ENCODE results near the gene ACR. TPM values are rescaled to one million over a fixed set of nuclear protein-coding genes. Genes with fewer than 3 reads are reported as not detected.

ACR gene
- total RNA-seq, 2 donors from 2014 or later: 13.1 TPM; not detected in 1

DNA sequence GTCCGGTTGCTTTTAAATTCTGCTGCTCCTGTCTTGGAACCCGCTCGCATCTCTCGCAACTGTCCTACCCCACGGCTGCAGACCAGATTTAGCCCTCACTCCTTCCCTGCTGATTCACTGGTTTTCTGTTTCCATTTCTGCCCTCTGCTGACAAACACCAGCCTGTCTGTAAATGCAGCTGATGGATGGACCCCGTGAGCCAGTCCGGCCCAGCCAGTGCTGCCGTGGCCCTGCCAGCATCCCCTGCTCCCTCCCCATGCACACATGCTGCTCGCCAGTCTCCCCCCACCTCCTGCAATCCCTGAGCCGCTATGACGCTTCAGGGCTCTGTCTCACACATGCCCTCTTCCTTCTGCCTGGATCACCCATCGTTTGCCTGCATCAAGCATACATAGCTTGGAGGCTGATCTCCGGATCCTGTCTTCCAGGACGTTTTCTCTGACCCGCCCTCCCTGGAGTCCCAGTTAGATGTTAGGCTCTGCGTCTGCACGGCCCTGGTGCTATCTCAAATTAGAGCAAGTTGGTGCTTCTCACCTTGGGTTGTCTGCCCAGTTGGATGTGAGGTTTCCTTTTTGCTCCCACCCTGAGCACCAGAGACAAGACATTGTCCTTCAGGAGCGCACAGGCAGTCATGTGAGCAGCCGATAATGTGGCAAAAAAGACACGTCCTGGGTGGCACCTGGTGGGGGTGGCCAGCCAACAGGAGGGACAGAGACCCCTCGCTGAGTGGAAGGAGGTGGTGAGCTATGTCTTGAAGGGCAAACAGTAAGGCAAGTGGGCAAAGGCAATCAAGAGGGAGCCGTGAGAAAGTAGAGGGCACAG lies 4.3 kb upstream of the ACR start:
- no peaks in the 10 kb centered on the region for H3K9me3 ChIP-seq
- DNase-seq (ENCODE audit: low spot score): no peak

DNA sequence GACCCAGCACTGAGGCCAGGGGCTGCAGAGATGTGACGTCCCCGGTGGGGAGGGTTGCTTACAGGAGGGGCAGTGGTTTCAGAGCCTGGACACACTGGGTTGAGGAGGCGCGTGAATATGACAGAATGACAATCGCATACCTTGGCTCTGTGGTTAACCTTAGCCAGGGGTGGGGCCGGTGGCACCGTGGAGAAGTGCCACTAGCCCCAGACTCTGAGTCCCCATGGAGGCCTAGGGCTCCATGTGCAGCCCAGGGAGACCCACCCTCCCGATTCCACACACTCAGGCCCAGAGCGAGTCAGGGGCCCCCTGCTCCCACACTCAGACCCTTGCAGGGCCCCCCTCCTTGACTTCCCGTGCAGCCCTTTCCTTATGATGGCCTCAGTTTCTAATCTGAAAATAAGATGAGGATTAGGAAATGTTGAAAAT lies 3.6 kb upstream of the ACR start:
- intact Hi-C loops (cut with DNase I): no loop called here
- Histone ChIP-seq H3K27ac (no peak overlapping the region), H3K36me3 (no peaks in the 10 kb centered on the region), H3K4me3 (no peak overlapping the region), H3K27me3 (replicated peaks; ENCODE audit: insufficient read depth) (no peaks in the 10 kb centered on the region), H3K9me3 (no peaks in the 10 kb centered on the region), H3K4me1 (replicated peaks) (no peaks in the 10 kb centered on the region)
- DNase-seq (ENCODE audit: low spot score): no peak
- TF ChIP-seq, protein P1, sequence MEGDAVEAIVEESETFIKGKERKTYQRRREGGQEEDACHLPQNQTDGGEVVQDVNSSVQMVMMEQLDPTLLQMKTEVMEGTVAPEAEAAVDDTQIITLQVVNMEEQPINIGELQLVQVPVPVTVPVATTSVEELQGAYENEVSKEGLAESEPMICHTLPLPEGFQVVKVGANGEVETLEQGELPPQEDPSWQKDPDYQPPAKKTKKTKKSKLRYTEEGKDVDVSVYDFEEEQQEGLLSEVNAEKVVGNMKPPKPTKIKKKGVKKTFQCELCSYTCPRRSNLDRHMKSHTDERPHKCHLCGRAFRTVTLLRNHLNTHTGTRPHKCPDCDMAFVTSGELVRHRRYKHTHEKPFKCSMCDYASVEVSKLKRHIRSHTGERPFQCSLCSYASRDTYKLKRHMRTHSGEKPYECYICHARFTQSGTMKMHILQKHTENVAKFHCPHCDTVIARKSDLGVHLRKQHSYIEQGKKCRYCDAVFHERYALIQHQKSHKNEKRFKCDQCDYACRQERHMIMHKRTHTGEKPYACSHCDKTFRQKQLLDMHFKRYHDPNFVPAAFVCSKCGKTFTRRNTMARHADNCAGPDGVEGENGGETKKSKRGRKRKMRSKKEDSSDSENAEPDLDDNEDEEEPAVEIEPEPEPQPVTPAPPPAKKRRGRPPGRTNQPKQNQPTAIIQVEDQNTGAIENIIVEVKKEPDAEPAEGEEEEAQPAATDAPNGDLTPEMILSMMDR (IDR thresholded peaks at IDR 0.05): no peak
- no peak for TF ChIP-seq POLR2AphosphoS5 (IDR thresholded peaks at IDR 0.05)
- TF ChIP-seq POLR2A (IDR thresholded peaks at IDR 0.05): no peak
- 85% methylated on average over 10 of the region's 10 CpGs for WGBS

More for the DNA sequence above, 4.3 kb upstream of the ACR start:
- Histone ChIP-seq H3K27ac (no peak overlapping the region), H3K4me1 (replicated peaks) (no peaks in the 10 kb centered on the region), H3K36me3 (no peaks in the 10 kb centered on the region), H3K4me3 (no peak overlapping the region), H3K27me3 (replicated peaks; ENCODE audit: insufficient read depth) (no peaks in the 10 kb centered on the region)
- no peak for TF ChIP-seq POLR2AphosphoS5 (IDR thresholded peaks at IDR 0.05)
- TF ChIP-seq POLR2A (IDR thresholded peaks at IDR 0.05): no peak
- TF ChIP-seq, protein P1 (IDR thresholded peaks at IDR 0.05): no peak
- 48% methylated on average over 22 of the region's 22 CpGs for WGBS
- intact Hi-C loops (cut with DNase I): no loop called here

DNA sequence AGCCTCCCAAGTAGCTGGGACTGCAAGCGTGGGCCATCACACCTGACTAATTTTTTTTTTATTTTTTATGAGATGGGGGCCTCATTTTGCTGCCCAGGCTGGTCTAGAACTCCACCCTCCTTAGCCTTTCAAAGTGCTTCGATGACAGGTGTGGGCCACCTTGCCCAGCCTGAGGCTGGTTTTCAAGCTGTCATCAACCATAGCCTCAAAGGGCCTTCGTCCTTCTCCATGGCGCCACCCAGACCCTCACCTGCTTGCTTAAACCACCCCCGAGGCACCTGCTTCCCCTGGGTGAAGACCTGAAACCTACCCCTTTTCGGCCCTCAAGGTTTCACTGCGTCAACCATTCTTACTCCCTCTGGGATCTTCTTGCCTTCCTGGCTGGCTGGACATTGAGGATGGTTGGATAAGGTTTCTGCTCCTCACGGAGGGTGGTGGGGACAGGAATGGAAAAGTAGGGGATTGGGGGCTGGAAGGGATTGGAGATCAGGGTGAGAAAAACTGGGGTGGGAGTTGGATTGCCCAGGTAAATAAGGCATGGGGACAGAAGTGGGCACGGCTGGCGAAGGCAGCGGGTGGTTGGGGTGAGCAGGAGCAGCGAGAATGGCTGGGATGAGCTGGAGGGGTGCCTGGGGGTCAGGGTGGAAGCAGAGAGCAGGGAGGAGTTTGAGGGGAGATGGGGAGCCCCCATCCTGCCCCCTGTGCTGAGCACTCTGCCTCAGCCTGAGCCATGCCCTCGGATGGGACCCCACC lies 2.8 kb upstream of the ACR start:
- Histone ChIP-seq H3K36me3 (no peaks in the 10 kb centered on the region), H3K27me3 (replicated peaks; ENCODE audit: insufficient read depth) (no peaks in the 10 kb centered on the region), H3K4me1 (replicated peaks) (no peaks in the 10 kb centered on the region), H3K27ac (no peak overlapping the region), H3K4me3 (no peak overlapping the region), H3K9me3 (no peaks in the 10 kb centered on the region)
- no peak for DNase-seq (ENCODE audit: low spot score)
- WGBS: 90% methylated on average over 13 of the region's 13 CpGs
- TF ChIP-seq POLR2AphosphoS5 (IDR thresholded peaks at IDR 0.05) (no peak), POLR2A (IDR thresholded peaks at IDR 0.05) (no peak)
- TF ChIP-seq, protein P1 (IDR thresholded peaks at IDR 0.05): no peak
- intact Hi-C loops (cut with DNase I): no loop called here

DNA sequence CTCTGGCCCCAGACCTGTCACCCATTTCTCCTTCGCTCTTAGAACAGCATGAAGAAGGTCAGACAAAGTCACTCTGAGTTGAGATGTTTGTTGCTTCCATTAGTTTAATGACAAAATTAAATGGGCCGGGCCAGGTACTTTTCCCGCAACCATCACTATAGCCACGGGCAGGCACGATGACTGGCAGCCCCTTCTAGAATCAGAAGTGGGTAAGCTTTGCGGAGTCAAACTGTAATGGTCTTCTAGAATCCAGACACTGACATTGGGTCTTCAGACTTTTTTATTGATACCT lies 2.3 kb upstream of the ACR start:
- intact Hi-C loops (cut with DNase I): no loop called here
- TF ChIP-seq POLR2A (IDR thresholded peaks at IDR 0.05): no peak
- TF ChIP-seq, protein P1 (IDR thresholded peaks at IDR 0.05): no peak
- TF ChIP-seq POLR2AphosphoS5 (IDR thresholded peaks at IDR 0.05): no peak
- no peak for DNase-seq (ENCODE audit: low spot score)
- no peaks in the 10 kb centered on the region for H3K9me3 ChIP-seq
- no peak overlapping the region for H3K4me3 ChIP-seq
- no peaks in the 10 kb centered on the region for H3K36me3 ChIP-seq
- no peak overlapping the region for H3K27ac ChIP-seq
- no peaks in the 10 kb centered on the region for H3K4me1 ChIP-seq (replicated peaks)
- no peaks in the 10 kb centered on the region for H3K27me3 ChIP-seq (replicated peaks; ENCODE audit: insufficient read depth)
- 84% methylated on average over 6 of the region's 6 CpGs for WGBS
